H9 (cell line): ENCODE data around the gene PACS1. TPM values are rescaled to one million over a fixed set of nuclear protein-coding genes. Genes with fewer than 3 reads are reported as not detected.

Experiments used
- DNase-seq: peaks from one replicate; pipeline ENCODE4 v3.0.0-alpha.2; 2017
- H2AFZ ChIP-seq: one replicate; pipeline ENCODE4 v1.6.1; 2013; ENCODE audit warnings: mild to moderate bottlenecking, low read length, control low read depth, moderate library complexity
- H2AK5ac ChIP-seq: 2 replicates; pipeline ENCODE4 v1.6.1; 2013; ENCODE audit warnings: low read length, control low read depth, mixed read lengths; ENCODE audit not compliant: insufficient read length
- H2BK120ac ChIP-seq: one replicate; pipeline ENCODE4 v1.6.1; 2013; ENCODE audit warnings: low read depth, mild to moderate bottlenecking, low read length, control low read depth, inconsistent platforms; ENCODE audit not compliant: poor library complexity, severe bottlenecking
- H2BK12ac ChIP-seq: 2 replicates; pipeline ENCODE4 v1.6.1; 2013; ENCODE audit warnings: low read length, control low read depth, mixed read lengths, low read depth; ENCODE audit not compliant: insufficient read length
- H2BK15ac ChIP-seq: 2 replicates; pipeline ENCODE4 v1.6.1; 2013; ENCODE audit warnings: low read depth, low read length, control low read depth
- H2BK20ac ChIP-seq: one replicate; pipeline ENCODE4 v1.6.1; 2013; ENCODE audit warnings: low read depth, mild to moderate bottlenecking, low read length, control low read depth, inconsistent platforms; ENCODE audit not compliant: poor library complexity, severe bottlenecking
- H2BK5ac ChIP-seq: 2 replicates; pipeline ENCODE4 v1.6.1; 2013; ENCODE audit warnings: low read length, control low read depth, mixed read lengths; ENCODE audit not compliant: insufficient read length
- H3K14ac ChIP-seq: 2 replicates; pipeline ENCODE4 v1.6.1; 2013; ENCODE audit warnings: low read length, control low read depth; ENCODE audit not compliant: insufficient read depth
- H3K18ac ChIP-seq: 2 replicates; pipeline ENCODE4 v1.6.1; 2013; ENCODE audit warnings: low read depth, mild to moderate bottlenecking, mixed read lengths, low read length, control low read depth; ENCODE audit not compliant: insufficient read length
- H3K23ac ChIP-seq: 2 replicates; pipeline ENCODE4 v1.6.1; 2013; ENCODE audit warnings: low read length, control low read depth, mixed read lengths, low read depth; ENCODE audit not compliant: insufficient read length
- H3K23me2 ChIP-seq: 2 replicates; pipeline ENCODE4 v1.6.1; 2013; ENCODE audit warnings: low read depth, mild to moderate bottlenecking, mixed read lengths, low read length, control low read depth; ENCODE audit not compliant: insufficient read length, poor library complexity, severe bottlenecking
- H3K27ac ChIP-seq: 2 replicates; pipeline ENCODE4 v1.5.1; 2013; ENCODE audit warnings: low read length, control low read depth, mixed read lengths, low read depth; ENCODE audit not compliant: insufficient read length
- H3K27me3 ChIP-seq: 2 replicates; pipeline ENCODE4 v1.6.1; 2013; ENCODE audit warnings: low read length, control low read depth, inconsistent platforms; ENCODE audit not compliant: insufficient read depth
- H3K4ac ChIP-seq: 2 replicates; pipeline ENCODE4 v1.6.1; 2013; ENCODE audit warnings: low read depth, mild to moderate bottlenecking, control low read depth, inconsistent platforms, low read length, moderate library complexity
- H3K4me1 ChIP-seq: 2 replicates; pipeline ENCODE4 v1.6.1; 2013; ENCODE audit warnings: low read length, control low read depth, inconsistent platforms; ENCODE audit not compliant: insufficient read depth
- H3K4me2 ChIP-seq: 2 replicates; pipeline ENCODE4 v1.6.1; 2013; ENCODE audit warnings: low read length, control low read depth, mixed read lengths; ENCODE audit not compliant: insufficient read length, insufficient read depth
- H3K56ac ChIP-seq: 2 replicates; pipeline ENCODE4 v1.6.1; 2013; ENCODE audit warnings: low read depth, mild to moderate bottlenecking, mixed read lengths, low read length, control low read depth; ENCODE audit not compliant: insufficient read length
- H3K79me1 ChIP-seq: 2 replicates; pipeline ENCODE4 v1.6.1; 2013; ENCODE audit warnings: low read depth, mild to moderate bottlenecking, moderate library complexity, low read length, control low read depth, inconsistent platforms; ENCODE audit not compliant: insufficient read depth, poor library complexity, severe bottlenecking
- H3K79me2 ChIP-seq: 2 replicates; pipeline ENCODE4 v1.6.1; 2013; ENCODE audit warnings: low read length, control low read depth, inconsistent platforms; ENCODE audit not compliant: insufficient read depth
- H3K9ac ChIP-seq: 2 replicates; pipeline ENCODE4 v1.6.1; 2013; ENCODE audit warnings: low read length, control low read depth, mixed read lengths; ENCODE audit not compliant: insufficient read length; ENCODE audit errors: extremely low read depth
- H3K9me3 ChIP-seq: one replicate; pipeline ENCODE4 v1.6.1; 2013; ENCODE audit warnings: low read depth, low read length, inconsistent platforms; ENCODE audit not compliant: control insufficient read depth
- H3T11ph ChIP-seq: one replicate; pipeline ENCODE4 v1.6.1; 2013; ENCODE audit warnings: mild to moderate bottlenecking, low read length, control low read depth, inconsistent platforms
- H4K20me1 ChIP-seq: one replicate; pipeline ENCODE4 v1.6.1; 2013; ENCODE audit not compliant: control insufficient read depth, insufficient read length, insufficient read depth
- H4K5ac ChIP-seq: 2 replicates; pipeline ENCODE4 v1.6.1; 2013; ENCODE audit warnings: low read depth, mild to moderate bottlenecking, mixed read lengths, low read length, control low read depth; ENCODE audit not compliant: insufficient read length
- H4K8ac ChIP-seq: replicated peaks from 2 replicates; pipeline ENCODE4 v1.6.1; 2013; ENCODE audit warnings: low read length, control low read depth, mixed read lengths, low read depth; ENCODE audit not compliant: insufficient read length
- H4K91ac ChIP-seq: 2 replicates; pipeline ENCODE4 v1.6.1; 2013; ENCODE audit warnings: low read depth, mild to moderate bottlenecking, moderate library complexity, mixed read lengths, low read length, control low read depth; ENCODE audit not compliant: insufficient read length
- H3K27ac Mint-ChIP-seq, 3 experiments: 2 replicates in 2 of 3; 3 replicates in 1 of 3; pipeline ENCODE4 v1.8.0; 2020 to 2021; ENCODE audit warnings: mixed read lengths in 3 of 3, mild to moderate bottlenecking in 1 of 3, moderate library complexity in 1 of 3
- H3K27me3 Mint-ChIP-seq: 2 replicates; pipeline ENCODE4 v1.8.0; 2021; ENCODE audit warnings: low read depth, mild to moderate bottlenecking, moderate library complexity, mixed read lengths
- H3K36me3 Mint-ChIP-seq, 3 experiments: 2 replicates in 2 of 3; 3 replicates in 1 of 3; pipeline ENCODE4 v1.8.0; 2020 to 2021; ENCODE audit warnings: low read depth in 3 of 3, mixed read lengths in 3 of 3; ENCODE audit not compliant: insufficient read depth in 1 of 3
- H3K4me1 Mint-ChIP-seq, 2 experiments: 2 replicates each; pipeline ENCODE4 v1.8.0; 2020; ENCODE audit warnings: mixed read lengths in 2 of 2
- H3K4me3 Mint-ChIP-seq, 2 experiments: 2 replicates in 1 of 2; 3 replicates in 1 of 2; pipeline ENCODE4 v1.8.0; 2020 to 2021; ENCODE audit warnings: mild to moderate bottlenecking in 2 of 2, mixed read lengths in 2 of 2, moderate library complexity in 1 of 2
- H3K9me3 Mint-ChIP-seq, 2 experiments: 2 replicates in 1 of 2; 3 replicates in 1 of 2; pipeline ENCODE4 v1.8.0; 2020; ENCODE audit warnings: mild to moderate bottlenecking in 2 of 2, mixed read lengths in 2 of 2, moderate library complexity in 1 of 2
- WGBS: extraction: QIAGEN DNeasy Blood & Tissue Kit; methylation state at CpG from one replicate; pipeline ENCODE4 v1.1.7; 2013; ENCODE audit warnings: missing lambda C conversion rate, low lambda C conversion rate, mixed read lengths; ENCODE audit not compliant: insufficient read length; ENCODE audit errors: extremely low coverage; 5-methylcytosine and 5-hydroxymethylcytosine counted together
- total RNA-seq: library from RNA; stranded (reverse); gene quantifications from 2 replicates; pipeline ENCODE4 v1.2.1, GENCODE V29; 2021
- TF ChIP-seq, protein P1 (sequence below): fragments of 200-600 bp; sonication (generic); conservative IDR thresholded peaks from 3 replicates; pipeline ENCODE4 v1.8.0; 2021; ENCODE audit warnings: antibody characterized with exemption, mild to moderate bottlenecking

Gene PACS1
- total RNA-seq, 1 experiment from 2014 or later = 35.5 TPM

- Histone ChIP-seq H2BK20ac (no peak overlapping the region), H4K5ac (no peak overlapping the region), H4K20me1 (no peaks in the 10 kb centered on the region), H3K9ac (no peak overlapping the region), H4K8ac (no peak overlapping the region), H3K27me3 (no peaks in the 10 kb centered on the region), H4K91ac (no peak overlapping the region), H3K9me3 (no peaks in the 10 kb centered on the region), H3K23ac (no peak overlapping the region), H2BK15ac (no peak overlapping the region), H3K56ac (no peak overlapping the region), H2AK5ac (no peak overlapping the region), H3K79me2 (no peaks in the 10 kb centered on the region), H2BK5ac (no peak overlapping the region), H2BK120ac (no peak overlapping the region), H3K4me2 (no peak overlapping the region), H3T11ph (no peak overlapping the region), H3K23me2 (no peaks in the 10 kb centered on the region), H2AFZ (no peak overlapping the region), H3K79me1 (no peaks in the 10 kb centered on the region), H3K18ac (no peak overlapping the region), H3K4ac (no peak overlapping the region), H3K14ac (no peak overlapping the region), H3K4me1 (no peaks in the 10 kb centered on the region), H3K27ac (no peak overlapping the region), H2BK12ac (no peak overlapping the region)
- Mint-ChIP-seq H3K9me3 (no peaks in the 10 kb centered on the region), H3K27ac (no peak overlapping the region), H3K36me3 (no peaks in the 10 kb centered on the region), H3K4me1 (no peaks in the 10 kb centered on the region; a peak in 1 of 4 replicates), H3K4me3 (no peak overlapping the region), H3K27me3 (no peaks in the 10 kb centered on the region)
- no CpG with 5 or more reads among the region's 4 CpGs for WGBS
- no peak for DNase-seq
- TF ChIP-seq, protein P1, sequence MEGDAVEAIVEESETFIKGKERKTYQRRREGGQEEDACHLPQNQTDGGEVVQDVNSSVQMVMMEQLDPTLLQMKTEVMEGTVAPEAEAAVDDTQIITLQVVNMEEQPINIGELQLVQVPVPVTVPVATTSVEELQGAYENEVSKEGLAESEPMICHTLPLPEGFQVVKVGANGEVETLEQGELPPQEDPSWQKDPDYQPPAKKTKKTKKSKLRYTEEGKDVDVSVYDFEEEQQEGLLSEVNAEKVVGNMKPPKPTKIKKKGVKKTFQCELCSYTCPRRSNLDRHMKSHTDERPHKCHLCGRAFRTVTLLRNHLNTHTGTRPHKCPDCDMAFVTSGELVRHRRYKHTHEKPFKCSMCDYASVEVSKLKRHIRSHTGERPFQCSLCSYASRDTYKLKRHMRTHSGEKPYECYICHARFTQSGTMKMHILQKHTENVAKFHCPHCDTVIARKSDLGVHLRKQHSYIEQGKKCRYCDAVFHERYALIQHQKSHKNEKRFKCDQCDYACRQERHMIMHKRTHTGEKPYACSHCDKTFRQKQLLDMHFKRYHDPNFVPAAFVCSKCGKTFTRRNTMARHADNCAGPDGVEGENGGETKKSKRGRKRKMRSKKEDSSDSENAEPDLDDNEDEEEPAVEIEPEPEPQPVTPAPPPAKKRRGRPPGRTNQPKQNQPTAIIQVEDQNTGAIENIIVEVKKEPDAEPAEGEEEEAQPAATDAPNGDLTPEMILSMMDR = no peak
Observed at GRCh38 chr11:66082946-66083698, 13.1 kb downstream of the PACS1 start.
